NCI-H82 treated with DMSO at 0.1 percent for 48 hours (cell line): ENCODE measurements around the gene REEP6.
"Not testable (repeated sequence)": the region's sequence is repeated elsewhere in the genome, so short reads cannot be mapped to it uniquely, and the experiment has no call there.

Experiments
- DNase-seq: peaks from one replicate; lab custom pipeline; 2025; ENCODE audit not compliant: unreplicated experiment; lab: John Stamatoyannopoulos, UW

The REEP6 gene

GRCh38 chr19:1505991-1506881, 15.3 kb downstream of the REEP6 start:
- no peak for DNase-seq

GRCh38 chr19:1507192-1507660, 16.2 kb downstream of the REEP6 start:
- no peak for DNase-seq

GRCh38 chr19:1507763-1508506, 17.0 kb downstream of the REEP6 start:
- peak; percentile 85 for DNase-seq

- DNase-seq = no peak
Observed at GRCh38 chr19:1508507-1508856, 17.5 kb downstream of the REEP6 start.

- no peak for DNase-seq
Observed at GRCh38 chr19:1509602-1510441, 18.8 kb downstream of the REEP6 start.

- DNase-seq = no peak
Observed at GRCh38 chr19:1510442-1510806, 19.4 kb downstream of the REEP6 start.

GRCh38 chr19:1510807-1511206, 19.8 kb downstream of the REEP6 start:
- DNase-seq = no peak

GRCh38 chr19:1511318-1512317, 20.6 kb downstream of the REEP6 start:
- DNase-seq = no peak

- no peak for DNase-seq
Observed at GRCh38 chr19:1512671-1513498, 21.9 kb downstream of the REEP6 start, which contains the start of gene ADAMTSL5. ADAMTSL5 (minus strand) TSS chr19:1513019; CDS start chr19:1510943, 2,076 bp downstream.

GRCh38 chr19:1513499-1514294, 22.7 kb downstream of the REEP6 start:
- no peak for DNase-seq

GRCh38 chr19:1514295-1514661, 23.3 kb downstream of the REEP6 start:
- DNase-seq = no peak

- no peak for DNase-seq
Observed at GRCh38 chr19:1514986-1515721, 24.2 kb downstream of the REEP6 start.

GRCh38 chr19:1516395-1516753, 25.4 kb downstream of the REEP6 start:
- DNase-seq = no peak

GRCh38 chr19:1518471-1518870, 27.5 kb downstream of the REEP6 start:
- DNase-seq = no peak

GRCh38 chr19:1519802-1520201, 28.8 kb downstream of the REEP6 start:
- DNase-seq = not testable (repeated sequence)

GRCh38 chr19:1520203-1520780, 29.3 kb downstream of the REEP6 start:
- DNase-seq = no peak

GRCh38 chr19:1521636-1522035, 30.7 kb downstream of the REEP6 start:
- DNase-seq = no peak
